H1 (cell line): ENCODE results near the gene LAIR2. TPM values are rescaled to one million over a fixed set of nuclear protein-coding genes. Genes with fewer than 3 reads are reported as not detected.

ENCODE experiments used
- CTCF ChIA-PET: fragments of 300-600 bp; sonication (Branson Sonifier 250); formaldehyde crosslinking; loops from one replicate; lab custom pipeline; 2021; ENCODE audit not compliant: partially characterized antibody; lab: Charles Lee
- POLR2A ChIA-PET: fragments of 300-600 bp; sonication (Branson Sonifier 250); formaldehyde crosslinking; loops from one replicate; lab custom pipeline; 2021; ENCODE audit warnings: inconsistent platforms; ENCODE audit not compliant: partially characterized antibody; lab: Charles Lee
- DNase-seq, 2 experiments: peaks; one replicate each; pipeline versions ENCODE4 v3.0.0 to v3.0.0-alpha.2; 2010 to 2022; ENCODE audit warnings: low spot score in 2 of 2, low read depth in 1 of 2, mixed read lengths in 1 of 2
- FAIRE-seq: peaks from 2 replicates; lab custom pipeline; 2011; peaks lifted over from hg19 to GRCh38; lab: Jason Lieb, UNC
- H2AFZ ChIP-seq: 2 replicates; pipeline ENCODE4 v1.8.1; 2012; ENCODE audit warnings: low read length, inconsistent platforms
- H2AK5ac ChIP-seq: 2 replicates; pipeline ENCODE4 v1.6.1; 2013; ENCODE audit warnings: low read depth, low read length
- H2BK120ac ChIP-seq: replicated peaks from 2 replicates; pipeline ENCODE3; 2013; ENCODE audit warnings: low read depth, low read length, inconsistent platforms
- H2BK12ac ChIP-seq: 2 replicates; pipeline ENCODE4 v1.6.1; 2013; ENCODE audit warnings: low read depth, low read length
- H2BK15ac ChIP-seq: 2 replicates; pipeline ENCODE4 v1.6.1; 2013; ENCODE audit warnings: low read length
- H2BK20ac ChIP-seq: 2 replicates; pipeline ENCODE4 v1.6.1; 2013; ENCODE audit warnings: low read length
- H2BK5ac ChIP-seq: 2 replicates; pipeline ENCODE4 v1.6.1; 2013; ENCODE audit warnings: low read depth, low read length
- H3K14ac ChIP-seq: 2 replicates; pipeline ENCODE4 v1.6.1; 2013; ENCODE audit warnings: inconsistent platforms; ENCODE audit not compliant: insufficient read length
- H3K18ac ChIP-seq: 2 replicates; pipeline ENCODE4 v1.6.1; 2013; ENCODE audit warnings: low read length; ENCODE audit errors: extremely low read depth
- H3K23ac ChIP-seq: 2 replicates; pipeline ENCODE4 v1.6.1; 2013; ENCODE audit warnings: inconsistent platforms; ENCODE audit not compliant: insufficient read length
- H3K23me2 ChIP-seq: 2 replicates; pipeline ENCODE4 v1.6.1; 2013; ENCODE audit warnings: low read depth, low read length
- H3K27ac ChIP-seq: 2 replicates; pipeline ENCODE4 v1.6.1; 2011; ENCODE audit warnings: low read depth, low read length, inconsistent platforms
- H3K27me3 ChIP-seq, 4 experiments: replicated peaks in 1 of 4; 1 replicate in 1 of 4; 2 replicates in 3 of 4; pipeline versions ENCODE4 v1.6.1 to v1.8.1; 2011 to 2013; ENCODE audit warnings: low read length in 3 of 4, mild to moderate bottlenecking in 3 of 4, inconsistent platforms in 2 of 4, mixed read lengths in 2 of 4, moderate library complexity in 1 of 4; ENCODE audit not compliant: control insufficient read depth in 3 of 4, insufficient read depth in 3 of 4; ENCODE audit errors: extremely low read depth in 1 of 4
- H3K36me3 ChIP-seq, 4 experiments: 2 replicates each; pipeline versions ENCODE4 v1.6.1 to v1.8.1; 2011 to 2013; ENCODE audit warnings: mild to moderate bottlenecking in 4 of 4, low read length in 3 of 4, moderate library complexity in 2 of 4, control low read depth in 1 of 4, inconsistent platforms in 1 of 4; ENCODE audit not compliant: insufficient read depth in 4 of 4, control insufficient read depth in 2 of 4
- H3K4ac ChIP-seq: replicated peaks from 2 replicates; pipeline ENCODE3; 2013; ENCODE audit warnings: low read length, low read depth, mixed read lengths, inconsistent platforms; ENCODE audit not compliant: insufficient read length
- H3K4me1 ChIP-seq, 4 experiments: replicated peaks in 1 of 4; 1 replicate in 1 of 4; 2 replicates in 3 of 4; pipeline versions ENCODE4 v1.6.1 to v1.8.1; 2011 to 2013; ENCODE audit warnings: low read length in 3 of 4, inconsistent platforms in 2 of 4, mixed read lengths in 1 of 4; ENCODE audit not compliant: insufficient read depth in 4 of 4, control insufficient read depth in 3 of 4
- H3K4me2 ChIP-seq, 2 experiments: 2 replicates each; pipeline versions ENCODE4 v1.6.1 to v1.8.1; 2011 to 2013; ENCODE audit warnings: low read depth in 2 of 2, low read length in 2 of 2, control low read depth in 1 of 2, inconsistent platforms in 1 of 2, mild to moderate bottlenecking in 1 of 2; ENCODE audit not compliant: insufficient read depth in 1 of 2
- H3K4me3 ChIP-seq, 4 experiments: fragments of 200-600, 300-600 bp in 1 of 4; sonication (generic), shearing (Covaris generic), sonication (Bioruptor Twin) in 1 of 4; 2 replicates each; pipeline versions ENCODE4 v1.5.1 to v1.8.1; 2011 to 2016; ENCODE audit warnings: low read length in 4 of 4, low read depth in 3 of 4, control low read depth in 2 of 4, inconsistent platforms in 2 of 4, mild to moderate bottlenecking in 2 of 4, mixed read lengths in 1 of 4, moderate library complexity in 1 of 4; ENCODE audit not compliant: insufficient read depth in 2 of 4; ENCODE audit errors: extremely low read depth in 1 of 4
- H3K56ac ChIP-seq: replicated peaks from 2 replicates; pipeline ENCODE3; 2013; ENCODE audit warnings: low read depth, mild to moderate bottlenecking, mixed read lengths, low read length, inconsistent platforms; ENCODE audit not compliant: insufficient read length
- H3K79me1 ChIP-seq: 2 replicates; pipeline ENCODE4 v1.6.1; 2013; ENCODE audit warnings: low read depth, low read length, control low read depth
- H3K79me2 ChIP-seq, 2 experiments: 2 replicates each; pipeline versions ENCODE4 v1.6.1 to v1.8.1; 2012 to 2013; ENCODE audit warnings: low read length in 2 of 2, mild to moderate bottlenecking in 2 of 2, inconsistent platforms in 1 of 2; ENCODE audit not compliant: insufficient read depth in 2 of 2, control insufficient read depth in 1 of 2
- H3K9ac ChIP-seq, 4 experiments: replicated peaks in 1 of 4; 1 replicate in 1 of 4; 2 replicates in 3 of 4; pipeline versions ENCODE4 v1.6.1 to v1.8.1; 2011 to 2013; ENCODE audit warnings: low read depth in 3 of 4, low read length in 3 of 4, control low read depth in 2 of 4, mild to moderate bottlenecking in 2 of 4, moderate library complexity in 2 of 4, inconsistent platforms in 1 of 4; ENCODE audit errors: extremely low read depth in 1 of 4
- H3K9me3 ChIP-seq, 2 experiments: 2 replicates each; pipeline versions ENCODE4 v1.6.1 to v1.8.1; 2012 to 2013; ENCODE audit warnings: mild to moderate bottlenecking in 2 of 2, moderate library complexity in 2 of 2, control low read depth in 1 of 2, inconsistent platforms in 1 of 2, low read depth in 1 of 2, low read length in 1 of 2, mixed read lengths in 1 of 2; ENCODE audit not compliant: insufficient read depth in 2 of 2
- H4K20me1 ChIP-seq, 2 experiments: replicated peaks in 1 of 2; 2 replicates each; pipeline versions ENCODE3 to v1.8.1; 2011 to 2013; ENCODE audit warnings: inconsistent platforms in 2 of 2, low read length in 2 of 2, mild to moderate bottlenecking in 1 of 2; ENCODE audit not compliant: insufficient read depth in 2 of 2, control insufficient read depth in 1 of 2
- H4K5ac ChIP-seq: 2 replicates; pipeline ENCODE4 v1.6.1; 2013; ENCODE audit warnings: low read length, low read depth, mixed read lengths, inconsistent platforms; ENCODE audit not compliant: insufficient read length
- H4K8ac ChIP-seq: 2 replicates; pipeline ENCODE4 v1.8.0; 2013; ENCODE audit warnings: mild to moderate bottlenecking, moderate library complexity, low read length, inconsistent platforms; ENCODE audit not compliant: insufficient read depth; ENCODE audit errors: extremely low read depth
- H4K91ac ChIP-seq: replicated peaks from 2 replicates; pipeline ENCODE3; 2013; ENCODE audit warnings: low read length, mixed read lengths, inconsistent platforms; ENCODE audit not compliant: insufficient read length
- BCL11A ChIP-seq, 2 experiments: IDR thresholded peaks; one replicate each; pipeline ENCODE4 v1.6.1; 2011; ENCODE audit warnings: low read depth in 2 of 2, low read length in 2 of 2, mild to moderate bottlenecking in 2 of 2
- CBX8 ChIP-seq: fragments of 300-800, 300-1000 bp; sonication (generic); IDR thresholded peaks from 2 replicates; pipeline ENCODE4 v1.7.1; 2016; ENCODE audit warnings: low read depth, low read length, borderline replicate concordance
- JUN ChIP-seq: IDR thresholded peaks from 2 replicates; pipeline ENCODE4 v1.6.1; 2011; ENCODE audit warnings: low read depth, mild to moderate bottlenecking, improper control_type of control experiment, low read length
- KDM4A ChIP-seq: IDR thresholded peaks from one replicate; pipeline ENCODE4 v1.7.1; 2012; ENCODE audit warnings: low read depth, mild to moderate bottlenecking, moderate library complexity, low read length, inconsistent platforms; ENCODE audit not compliant: severe bottlenecking
- RBBP5 ChIP-seq: IDR thresholded peaks from 2 replicates; pipeline ENCODE4 v1.7.1; 2012; ENCODE audit warnings: low read depth, mild to moderate bottlenecking, inconsistent platforms, low read length, moderate library complexity, borderline replicate concordance
- SP4 ChIP-seq: IDR thresholded peaks from 2 replicates; pipeline ENCODE4 v1.6.1; 2012; ENCODE audit warnings: low read length, inconsistent platforms
- TCF12 ChIP-seq: IDR thresholded peaks from 2 replicates; pipeline ENCODE4 v1.6.1; 2011; ENCODE audit warnings: low read depth, mild to moderate bottlenecking, low read length
- WGBS, 2 experiments: shearing (Covaris generic) in 1 of 2; methylation state at CpG; one replicate each; pipeline versions ENCODE4 v1.1.6 to v1.1.7; 2013 to 2015; ENCODE audit warnings: low lambda C conversion rate in 2 of 2, mixed read lengths in 2 of 2, inconsistent platforms in 1 of 2, low coverage in 1 of 2, missing lambda C conversion rate in 1 of 2; ENCODE audit not compliant: insufficient replicate concordance in 2 of 2, insufficient coverage in 1 of 2, insufficient read length in 1 of 2; ENCODE audit errors: extremely low coverage in 1 of 2, missing lambda C conversion rate in 1 of 2; 5-methylcytosine and 5-hydroxymethylcytosine counted together
- polyA plus RNA-seq, 7 experiments: library from polyadenylated mRNA; depleted of rRNA in 3 of 7; stranded (reverse) in 5 of 7; unstranded in 2 of 7; fragments of >200 nt in 5 of 7; fragments of 200-250 nt in 2 of 7; gene quantifications; 1 replicate in 5 of 7; 2 replicates in 1 of 7; 4 replicates in 1 of 7; pipeline versions ENCODE4 v1.2.1 to v1.2.3, GENCODE V29; 2011 to 2013; ENCODE audit warnings: missing spikeins in 2 of 7, mixed read lengths in 2 of 7
- total RNA-seq: library from RNA; stranded (reverse); fragmentation: NEBNext Ultra II Directional; extraction: Animal tissue kit (Norgen Biotek cat#: 25700); gene quantifications from 2 replicates; pipeline ENCODE4 v1.2.1, GENCODE V29; 2021
- TF ChIP-seq, protein P1 (sequence below), 3 experiments: IDR thresholded peaks; 1 replicate in 2 of 3; 2 replicates in 1 of 3; pipeline versions ENCODE4 v1.5.1 to v1.6.1; 2011; ENCODE audit warnings: low read length in 3 of 3, mild to moderate bottlenecking in 3 of 3, inconsistent platforms in 2 of 3, low read depth in 1 of 3, moderate library complexity in 1 of 3; ENCODE audit not compliant: insufficient read depth in 1 of 3; ENCODE audit errors: control extremely low read depth in 1 of 3

Gene LAIR2
- total and polyA plus RNA-seq, 2 of the 8 experiments (the other 6 are each of a cell fraction or from before 2014, with no cell fraction given), result not detected

- Histone ChIP-seq H3K23me2 (peaks cover 4% of the 10 kb centered on the region; the same call in 1 of the 2 replicates), H3K4ac (no peak overlapping the region), H4K20me1 (peaks cover 10 to 46% of the 10 kb centered on the region in 2 experiments), H3K79me2 (peaks cover 0 to 5% of the 10 kb centered on the region in 2 experiments; a peak in 1 of 4 replicates), H3K9ac (no peak overlapping the region), H3K9me3 (no peaks in the 10 kb centered on the region), H2BK5ac (no peak overlapping the region), H3K36me3 (peaks cover 35 to 63% (median 55%) of the 10 kb centered on the region in 4 experiments), H3K79me1 (peaks cover 18% of the 10 kb centered on the region), H3K23ac (no peak overlapping the region), H2BK20ac (no peak overlapping the region), H4K8ac (no peak overlapping the region), H3K18ac (no peak overlapping the region), H3K27ac (no peak overlapping the region), H3K4me3 (no peak overlapping the region), H4K5ac (no peak overlapping the region), H4K91ac (no peak overlapping the region), H3K4me1 (peaks cover 0 to 8% (median 5%) of the 10 kb centered on the region in 4 experiments; a peak in 5 of 7 replicates), H2AFZ (no peak overlapping the region), H3K27me3 (no peaks in the 10 kb centered on the region), H2AK5ac (no peak overlapping the region), H2BK15ac (no peak overlapping the region), H2BK12ac (no peak overlapping the region), H2BK120ac (no peak overlapping the region), H3K4me2 (no peak overlapping the region), H3K56ac (no peak overlapping the region), H3K14ac (no peak overlapping the region)
- WGBS, 2 experiments, result 98% methylated on average over 10 of the region's 11 CpGs; no CpG with 5 or more reads in 1 of the 2 experiments
- ChIA-PET CTCF (interaction anchor here (0.5 to 0.7 kb wide), 2 partner anchors 20 to 1168 kb away, joined by 3 to 5 read pairs; no protein-coding TSS in a partner anchor), POLR2A (interaction anchor here (1.0 to 6.7 kb wide), 8 partner anchors 8 to 622 kb away, joined by 3 to 129 read pairs (median 4); partner anchors contain the start of genes CDC42EP5 and LENG8)
- DNase-seq (no peak), FAIRE-seq (no peak)
- TF ChIP-seq SP4 (no peak), RBBP5 (no peak), KDM4A (no peak), JUN (no peak), CBX8 (no peak), BCL11A (IDR thresholded peaks at IDR 0.05; ENCODE audit: low read depth in 2 of 2, low read length in 2 of 2) (no peak), TCF12 (no peak)
- TF ChIP-seq, protein P1, sequence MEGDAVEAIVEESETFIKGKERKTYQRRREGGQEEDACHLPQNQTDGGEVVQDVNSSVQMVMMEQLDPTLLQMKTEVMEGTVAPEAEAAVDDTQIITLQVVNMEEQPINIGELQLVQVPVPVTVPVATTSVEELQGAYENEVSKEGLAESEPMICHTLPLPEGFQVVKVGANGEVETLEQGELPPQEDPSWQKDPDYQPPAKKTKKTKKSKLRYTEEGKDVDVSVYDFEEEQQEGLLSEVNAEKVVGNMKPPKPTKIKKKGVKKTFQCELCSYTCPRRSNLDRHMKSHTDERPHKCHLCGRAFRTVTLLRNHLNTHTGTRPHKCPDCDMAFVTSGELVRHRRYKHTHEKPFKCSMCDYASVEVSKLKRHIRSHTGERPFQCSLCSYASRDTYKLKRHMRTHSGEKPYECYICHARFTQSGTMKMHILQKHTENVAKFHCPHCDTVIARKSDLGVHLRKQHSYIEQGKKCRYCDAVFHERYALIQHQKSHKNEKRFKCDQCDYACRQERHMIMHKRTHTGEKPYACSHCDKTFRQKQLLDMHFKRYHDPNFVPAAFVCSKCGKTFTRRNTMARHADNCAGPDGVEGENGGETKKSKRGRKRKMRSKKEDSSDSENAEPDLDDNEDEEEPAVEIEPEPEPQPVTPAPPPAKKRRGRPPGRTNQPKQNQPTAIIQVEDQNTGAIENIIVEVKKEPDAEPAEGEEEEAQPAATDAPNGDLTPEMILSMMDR (IDR thresholded peaks at IDR 0.05; ENCODE audit: control extremely low read depth in 1 of 3, insufficient read depth in 1 of 3, low read depth in 1 of 3, low read length in 3 of 3), result no peak
These were observed 43.9 kb upstream of the LAIR2 start for GRCh38 chr19:54458648-54459281.
